ENCODE data around the gene CD1B. TPM values are rescaled to one million over a fixed set of nuclear protein-coding genes. Genes with fewer than 3 reads are reported as not detected.
"Not testable (repeated sequence)": the region's sequence is repeated elsewhere in the genome, so short reads cannot be mapped to it uniquely, and the experiment has no call there.

CD1B gene
- total and polyA plus RNA-seq, 9 of the 15 experiments (the other 6 are each of a cell fraction or from before 2014, with no cell fraction given), result not detected

DNA sequence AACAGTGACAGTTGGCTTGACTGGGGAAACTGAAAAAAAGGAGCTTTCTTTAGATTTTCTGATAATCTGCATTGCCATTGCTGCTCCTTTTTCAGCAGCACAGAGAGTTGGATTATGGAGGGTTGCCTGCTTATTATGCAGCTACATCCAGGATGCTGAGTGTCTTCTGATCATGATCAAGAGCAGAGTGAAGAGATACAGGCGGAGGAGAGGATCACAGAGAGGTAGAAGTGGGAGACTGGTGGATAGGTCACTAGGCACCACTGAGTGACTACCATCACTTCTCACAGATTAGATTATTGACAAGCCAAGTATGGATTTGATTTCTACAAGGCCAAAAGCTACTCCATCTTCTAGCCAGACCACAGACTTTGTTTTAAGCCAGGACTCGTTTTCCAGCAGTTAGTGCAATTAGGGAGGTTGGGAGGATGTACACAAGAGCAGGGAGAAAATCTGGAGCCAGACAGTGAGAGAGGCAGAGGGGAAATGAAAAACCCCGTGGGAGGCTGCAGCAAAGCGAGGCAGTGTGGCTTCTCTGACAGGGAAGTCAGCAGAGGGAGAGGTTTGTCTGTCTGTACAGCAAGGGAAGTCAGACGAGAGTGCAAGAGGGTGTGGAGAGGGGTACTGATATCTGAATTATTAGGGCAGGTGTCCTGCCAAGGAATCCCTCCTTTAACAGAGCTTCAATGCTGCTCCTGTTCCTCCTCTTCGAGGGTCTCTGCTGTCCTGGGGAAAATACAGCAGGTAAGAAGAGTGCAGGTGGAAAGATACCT, 22.2 kb upstream of the CD1B start, which contains the start of gene CD1E:
TSS of gene CD1E (plus strand) at position 592 of the 773 bp plus-strand sequence. CDS start at position 687, 95 bp downstream.
- no peaks in the 10 kb centered on the region for H3K9me1 ChIP-seq (ENCODE audit: control insufficient read depth, insufficient read depth, low read length)
- DNase-seq (ENCODE audit: extremely low read depth in 1 of 4, low spot score in 3 of 4) (no peak), FAIRE-seq (no peak), ATAC-seq (no peak)
- H2AFZ ChIP-seq (ENCODE audit: low read depth, low read length), result no peak within 1 kb of the TSS
- intact Hi-C loops (cut with micrococcal nuclease) (no loop called here), in situ Hi-C loops (cut with MboI) (no loop called here)
- H3K9ac ChIP-seq (ENCODE audit: insufficient read depth in 1 of 2, low read depth in 2 of 2, low read length in 2 of 2), result no peak within 1 kb of the TSS
- H3K4me2 ChIP-seq (ENCODE audit: insufficient read depth, low read length), result no peak within 1 kb of the TSS
- no peak within 1 kb of the TSS for H3K4me3 ChIP-seq
- H3K9me3 ChIP-seq (replicated peaks; ENCODE audit: control insufficient read depth, insufficient read depth, low read depth, low read length), result no peaks in the 10 kb centered on the region
- CTCF ChIA-PET (ENCODE audit: low intra/inter-chr PET ratio), result interaction anchor here (0.6 kb wide), 1 partner anchor 179 kb away, joined by 4 read pairs; no protein-coding TSS in a partner anchor
- no peaks in the 10 kb centered on the region for H4K20me1 ChIP-seq (replicated peaks; ENCODE audit: control insufficient read depth, insufficient read depth, low read length)
- 0% methylated on average over 6 of the region's 6 CpGs for WGBS (ENCODE audit: insufficient coverage, low coverage, missing lambda C conversion rate)
- H3K27ac ChIP-seq (ENCODE audit: extremely low read depth, low read depth, low read length), result no peak within 1 kb of the TSS
- TF ChIP-seq MAZ (CRISPR knock-in tag; conservative IDR thresholded peaks at IDR 0.05 in 1 of 2, IDR thresholded peaks at IDR 0.05 in 1 of 2) (no peak), PTRF (tag; IDR thresholded peaks at IDR 0.05) (no peak), PURB (CRISPR knock-in tag; IDR thresholded peaks at IDR 0.05; ENCODE audit: low read depth) (no peak), KAT8 (IDR thresholded peaks at IDR 0.05; ENCODE audit: low read depth) (no peak)
- TF ChIP-seq, protein P1, sequence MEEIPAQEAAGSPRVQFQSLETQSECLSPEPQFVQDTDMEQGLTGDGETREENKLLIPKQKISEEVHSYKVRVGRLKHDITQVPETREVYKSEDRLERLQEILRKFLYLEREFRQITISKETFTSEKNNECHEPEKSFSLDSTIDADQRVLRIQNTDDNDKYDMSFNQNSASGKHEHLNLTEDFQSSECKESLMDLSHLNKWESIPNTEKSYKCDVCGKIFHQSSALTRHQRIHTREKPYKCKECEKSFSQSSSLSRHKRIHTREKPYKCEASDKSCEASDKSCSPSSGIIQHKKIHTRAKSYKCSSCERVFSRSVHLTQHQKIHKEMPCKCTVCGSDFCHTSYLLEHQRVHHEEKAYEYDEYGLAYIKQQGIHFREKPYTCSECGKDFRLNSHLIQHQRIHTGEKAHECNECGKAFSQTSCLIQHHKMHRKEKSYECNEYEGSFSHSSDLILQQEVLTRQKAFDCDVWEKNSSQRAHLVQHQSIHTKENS (CRISPR knock-in tag; IDR thresholded peaks at IDR 0.05), result no peak
- H3K4me1 ChIP-seq (replicated peaks in 1 of 2; ENCODE audit: control insufficient read depth in 2 of 2, insufficient read depth in 2 of 2, low read length in 2 of 2), result no peaks in the 10 kb centered on the region
- BruUV-seq (replicated peaks), result no TSS peak
- POLR2A ChIA-PET, result interaction anchor here (0.7 kb wide), 1 partner anchor 440 kb away, joined by 3 read pairs; no protein-coding TSS in a partner anchor
- H3K27me3 ChIP-seq (ENCODE audit: control insufficient read depth in 2 of 2, insufficient read depth in 2 of 2, low read length in 2 of 2), result no peaks in the 10 kb centered on the region
- no peaks in the 10 kb centered on the region for H3K79me2 ChIP-seq (ENCODE audit: control insufficient read depth, insufficient read depth, low read length)
- H3K36me3 ChIP-seq (ENCODE audit: control insufficient read depth, insufficient read depth, low read length), result no peaks in the 10 kb centered on the region

DNA sequence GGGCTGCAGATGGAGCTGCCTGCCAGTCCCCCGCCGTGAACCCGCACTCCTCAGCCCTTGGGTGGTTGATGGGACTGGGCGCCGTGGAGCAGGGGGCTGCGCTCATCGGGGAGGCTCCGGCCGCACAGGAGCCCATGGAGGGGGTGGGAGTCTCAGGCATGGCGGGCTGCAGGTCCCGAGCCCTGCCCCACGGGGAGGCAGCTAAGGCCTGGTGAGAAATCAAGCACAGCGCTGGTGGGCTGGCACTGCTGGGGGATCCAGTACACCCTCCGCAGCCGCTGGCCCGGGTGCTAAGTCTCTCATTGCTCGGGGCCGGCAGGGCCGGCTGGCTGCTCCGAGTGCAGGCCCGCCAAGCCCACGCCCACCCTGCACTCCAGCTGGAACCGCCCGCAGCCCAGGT, 17.6 kb upstream of the CD1B start:
- H3K9ac ChIP-seq (ENCODE audit: insufficient read depth in 1 of 2, low read depth in 2 of 2, low read length in 2 of 2); H3K4me2 ChIP-seq (ENCODE audit: insufficient read depth, low read length); H3K9me3 ChIP-seq (replicated peaks; ENCODE audit: control insufficient read depth, insufficient read depth, low read depth, low read length); H3K9me1 ChIP-seq (ENCODE audit: control insufficient read depth, insufficient read depth, low read length); BruUV-seq (replicated peaks); H2AFZ ChIP-seq (ENCODE audit: low read depth, low read length); ATAC-seq; H3K4me3 ChIP-seq; CTCF ChIA-PET (ENCODE audit: low intra/inter-chr PET ratio); FAIRE-seq; H3K27ac ChIP-seq (ENCODE audit: extremely low read depth, low read depth, low read length); H3K27me3 ChIP-seq (ENCODE audit: control insufficient read depth in 2 of 2, insufficient read depth in 2 of 2, low read length in 2 of 2); H4K20me1 ChIP-seq (replicated peaks; ENCODE audit: control insufficient read depth, insufficient read depth, low read length); H3K4me1 ChIP-seq (replicated peaks in 1 of 2; ENCODE audit: control insufficient read depth in 2 of 2, insufficient read depth in 2 of 2, low read length in 2 of 2); H3K79me2 ChIP-seq (ENCODE audit: control insufficient read depth, insufficient read depth, low read length); in situ Hi-C loops (cut with MboI); intact Hi-C loops (cut with micrococcal nuclease); DNase-seq (ENCODE audit: extremely low read depth in 1 of 4, low spot score in 3 of 4); H3K36me3 ChIP-seq (ENCODE audit: control insufficient read depth, insufficient read depth, low read length); POLR2A ChIA-PET: not testable (repeated sequence)
- WGBS (ENCODE audit: insufficient coverage, low coverage, missing lambda C conversion rate), result 6% methylated on average over 14 of the region's 24 CpGs

DNA sequence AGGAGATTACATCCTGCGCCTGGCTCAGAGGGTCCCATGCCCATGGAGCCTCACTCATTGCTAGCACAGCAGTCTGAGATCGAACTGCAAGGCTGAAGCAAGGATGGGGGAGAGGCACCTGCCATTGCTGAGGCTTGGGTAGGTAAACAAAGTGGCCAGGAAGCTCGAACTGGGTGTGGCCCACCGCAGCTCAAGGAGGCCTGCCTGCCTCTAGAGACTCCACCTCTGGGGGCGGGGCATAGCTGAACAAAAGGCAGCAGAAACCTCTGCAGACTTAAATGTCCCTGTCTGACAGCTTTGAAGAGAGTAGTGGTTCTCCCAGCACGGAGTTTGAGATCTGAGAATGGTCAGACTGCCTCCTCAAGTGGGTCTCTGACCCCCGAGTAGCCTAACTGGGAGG, 5.1 kb upstream of the CD1B start:
- BruUV-seq (replicated peaks); H4K20me1 ChIP-seq (replicated peaks; ENCODE audit: control insufficient read depth, insufficient read depth, low read length); H3K27ac ChIP-seq (ENCODE audit: extremely low read depth, low read depth, low read length); ATAC-seq; H3K36me3 ChIP-seq (ENCODE audit: control insufficient read depth, insufficient read depth, low read length); H3K4me3 ChIP-seq; in situ Hi-C loops (cut with MboI); H2AFZ ChIP-seq (ENCODE audit: low read depth, low read length); H3K9me1 ChIP-seq (ENCODE audit: control insufficient read depth, insufficient read depth, low read length); CTCF ChIA-PET (ENCODE audit: low intra/inter-chr PET ratio); H3K4me1 ChIP-seq (replicated peaks in 1 of 2; ENCODE audit: control insufficient read depth in 2 of 2, insufficient read depth in 2 of 2, low read length in 2 of 2); H3K4me2 ChIP-seq (ENCODE audit: insufficient read depth, low read length); FAIRE-seq; H3K9ac ChIP-seq (ENCODE audit: insufficient read depth in 1 of 2, low read depth in 2 of 2, low read length in 2 of 2); H3K27me3 ChIP-seq (ENCODE audit: control insufficient read depth in 2 of 2, insufficient read depth in 2 of 2, low read length in 2 of 2); intact Hi-C loops (cut with micrococcal nuclease); H3K79me2 ChIP-seq (ENCODE audit: control insufficient read depth, insufficient read depth, low read length); H3K9me3 ChIP-seq (replicated peaks; ENCODE audit: control insufficient read depth, insufficient read depth, low read depth, low read length); POLR2A ChIA-PET: not testable (repeated sequence)
- DNase-seq (ENCODE audit: extremely low read depth in 1 of 4, low spot score in 3 of 4), result peak in 1 of 4 experiments; percentile 14
- WGBS (ENCODE audit: insufficient coverage, low coverage, missing lambda C conversion rate), result 2% methylated on average over 7 of the region's 7 CpGs

Data from K562 (cell line).